Lower lobe of right lung (tissue), 2 donors: ENCODE measurements around the gene PER1. TPM values are rescaled to one million over a fixed set of nuclear protein-coding genes. Genes with fewer than 3 reads are reported as not detected.

Experiments used
- ATAC-seq, 2 donors: fragments of 200-7000 bp; cut with Tn5 transposase; one replicate each; pipeline ENCODE4 v1.9.1; 2020 to 2022; ENCODE audit warnings: mild to moderate bottlenecking in 2 of 2, moderate library complexity in 2 of 2
- DNase-seq: peaks from one replicate; pipeline ENCODE4 v3.0.0-alpha.2; 2020
- H3K27ac ChIP-seq: fragments of 200-600 bp; one replicate; pipeline ENCODE4 v1.8.0; 2022
- H3K27me3 ChIP-seq: fragments of 200-600 bp; one replicate; pipeline ENCODE4 v1.8.0; 2022; ENCODE audit warnings: low read depth
- H3K36me3 ChIP-seq: fragments of 200-600 bp; one replicate; pipeline ENCODE4 v1.8.0; 2022; ENCODE audit warnings: mild to moderate bottlenecking
- H3K4me1 ChIP-seq: fragments of 200-600 bp; one replicate; pipeline ENCODE4 v1.8.0; 2022
- H3K4me3 ChIP-seq: fragments of 200-600 bp; one replicate; pipeline ENCODE4 v1.8.0; 2022; ENCODE audit warnings: mild to moderate bottlenecking
- H3K9me3 ChIP-seq: fragments of 200-600 bp; one replicate; pipeline ENCODE4 v1.8.0; 2022
- intact Hi-C: fragments of 100-400 bp; cut with DNase I; formaldehyde crosslinking; loops from one replicate; pipeline ENCODE4 v1.11.0; 2022
- total RNA-seq: library from RNA; stranded (reverse); fragmentation: NEBNext Ultra II Directional; extraction: Animal tissue kit (Norgen Biotek cat#: 25700); gene quantifications from one replicate; pipeline ENCODE4 v1.2.1, GENCODE V29; 2021
- TF ChIP-seq, protein P1 (sequence below): fragments of 200-600 bp; IDR thresholded peaks from one replicate; pipeline ENCODE4 v1.8.0; 2022; ENCODE audit warnings: antibody characterized with exemption, mild to moderate bottlenecking
- donor health status: DM: no; HTN: yes; CAD: no; lungs with severe emphysema.

The PER1 gene
- total RNA-seq, 1 donor from 2014 or later, result 252 TPM

DNA sequence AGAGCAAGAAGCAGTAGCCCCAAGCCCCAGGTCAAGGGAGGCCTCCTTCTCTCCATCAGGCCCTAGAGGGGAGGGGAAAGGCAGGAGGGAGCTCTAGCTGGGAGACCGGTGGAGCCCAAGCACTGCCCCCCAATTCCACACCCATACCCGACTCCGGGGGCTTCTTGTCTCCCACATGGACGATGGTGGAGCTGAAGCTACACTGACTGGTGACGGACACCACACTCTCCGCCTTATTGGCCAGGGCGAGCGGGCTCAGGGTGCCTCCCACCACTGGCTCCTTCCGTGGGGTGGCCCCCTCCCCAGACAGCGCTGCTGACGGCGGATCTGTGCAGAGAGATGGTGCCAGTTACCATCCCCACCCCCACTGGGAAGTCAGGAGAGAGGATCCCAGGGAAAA, 6.4 kb downstream of the PER1 start:
- Histone ChIP-seq H3K36me3 (peaks cover 100% of the 10 kb centered on the region), H3K9me3 (no peaks in the 10 kb centered on the region), H3K27me3 (no peaks in the 10 kb centered on the region), H3K4me1 (peaks cover 26% of the 10 kb centered on the region), H3K27ac (no peak overlapping the region), H3K4me3 (no peak overlapping the region)
- intact Hi-C loops, result no loop called here
- peak; percentile 41 for DNase-seq
- ATAC-seq, result no peak
- TF ChIP-seq, protein P1, sequence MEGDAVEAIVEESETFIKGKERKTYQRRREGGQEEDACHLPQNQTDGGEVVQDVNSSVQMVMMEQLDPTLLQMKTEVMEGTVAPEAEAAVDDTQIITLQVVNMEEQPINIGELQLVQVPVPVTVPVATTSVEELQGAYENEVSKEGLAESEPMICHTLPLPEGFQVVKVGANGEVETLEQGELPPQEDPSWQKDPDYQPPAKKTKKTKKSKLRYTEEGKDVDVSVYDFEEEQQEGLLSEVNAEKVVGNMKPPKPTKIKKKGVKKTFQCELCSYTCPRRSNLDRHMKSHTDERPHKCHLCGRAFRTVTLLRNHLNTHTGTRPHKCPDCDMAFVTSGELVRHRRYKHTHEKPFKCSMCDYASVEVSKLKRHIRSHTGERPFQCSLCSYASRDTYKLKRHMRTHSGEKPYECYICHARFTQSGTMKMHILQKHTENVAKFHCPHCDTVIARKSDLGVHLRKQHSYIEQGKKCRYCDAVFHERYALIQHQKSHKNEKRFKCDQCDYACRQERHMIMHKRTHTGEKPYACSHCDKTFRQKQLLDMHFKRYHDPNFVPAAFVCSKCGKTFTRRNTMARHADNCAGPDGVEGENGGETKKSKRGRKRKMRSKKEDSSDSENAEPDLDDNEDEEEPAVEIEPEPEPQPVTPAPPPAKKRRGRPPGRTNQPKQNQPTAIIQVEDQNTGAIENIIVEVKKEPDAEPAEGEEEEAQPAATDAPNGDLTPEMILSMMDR, result no peak

DNA sequence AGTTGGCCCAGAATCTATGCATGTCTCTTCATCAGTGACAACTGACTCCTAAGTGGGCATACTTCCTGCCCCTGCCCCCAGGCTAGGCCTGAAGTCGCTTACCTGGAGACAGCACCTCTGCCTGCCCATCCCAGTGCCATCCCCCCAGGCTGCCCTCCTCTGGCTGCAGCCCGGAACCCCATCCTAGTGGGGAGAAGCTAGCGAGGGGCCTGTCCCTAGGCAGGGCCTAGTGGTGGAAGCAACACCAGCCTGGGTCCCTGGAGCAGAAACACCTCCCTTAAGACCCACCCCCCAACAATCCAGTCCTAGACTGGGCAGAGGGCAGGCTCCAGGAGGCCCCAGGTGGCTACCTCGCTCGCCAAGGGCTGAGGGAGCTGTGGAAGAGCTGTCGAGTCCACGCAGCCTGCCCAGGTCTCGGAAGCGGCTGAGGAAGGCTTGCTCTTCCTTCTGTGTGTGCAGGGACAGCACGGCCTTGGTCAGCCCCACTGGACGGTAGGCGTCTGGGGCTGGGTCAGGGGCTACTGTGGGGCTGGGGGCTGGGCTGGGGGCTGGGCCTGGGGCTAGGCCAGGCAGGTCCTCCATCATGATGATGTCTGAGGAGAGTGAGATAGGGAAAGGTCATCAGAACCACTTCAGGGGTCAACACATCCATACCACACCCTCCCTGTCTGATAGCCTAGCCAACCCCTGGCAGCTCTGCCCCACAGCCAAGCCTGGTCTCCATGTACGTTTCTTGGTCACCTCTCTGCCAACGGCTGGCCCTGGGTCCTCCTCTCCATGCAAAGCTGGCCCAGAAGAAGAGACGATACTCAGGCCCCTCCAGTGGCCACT, 7.6 kb downstream of the PER1 start:
- DNase-seq, result peak; percentile 40
- H3K27me3 ChIP-seq, result no peaks in the 10 kb centered on the region
- peaks cover 26% of the 10 kb centered on the region for H3K4me1 ChIP-seq
- peak in 1 of 2 donors; percentile 2 for ATAC-seq
- TF ChIP-seq, protein P1, result no peak
- no peak overlapping the region for H3K4me3 ChIP-seq
- peaks cover 100% of the 10 kb centered on the region for H3K36me3 ChIP-seq
- no peak overlapping the region for H3K27ac ChIP-seq
- intact Hi-C loops, result no loop called here
- no peaks in the 10 kb centered on the region for H3K9me3 ChIP-seq

DNA sequence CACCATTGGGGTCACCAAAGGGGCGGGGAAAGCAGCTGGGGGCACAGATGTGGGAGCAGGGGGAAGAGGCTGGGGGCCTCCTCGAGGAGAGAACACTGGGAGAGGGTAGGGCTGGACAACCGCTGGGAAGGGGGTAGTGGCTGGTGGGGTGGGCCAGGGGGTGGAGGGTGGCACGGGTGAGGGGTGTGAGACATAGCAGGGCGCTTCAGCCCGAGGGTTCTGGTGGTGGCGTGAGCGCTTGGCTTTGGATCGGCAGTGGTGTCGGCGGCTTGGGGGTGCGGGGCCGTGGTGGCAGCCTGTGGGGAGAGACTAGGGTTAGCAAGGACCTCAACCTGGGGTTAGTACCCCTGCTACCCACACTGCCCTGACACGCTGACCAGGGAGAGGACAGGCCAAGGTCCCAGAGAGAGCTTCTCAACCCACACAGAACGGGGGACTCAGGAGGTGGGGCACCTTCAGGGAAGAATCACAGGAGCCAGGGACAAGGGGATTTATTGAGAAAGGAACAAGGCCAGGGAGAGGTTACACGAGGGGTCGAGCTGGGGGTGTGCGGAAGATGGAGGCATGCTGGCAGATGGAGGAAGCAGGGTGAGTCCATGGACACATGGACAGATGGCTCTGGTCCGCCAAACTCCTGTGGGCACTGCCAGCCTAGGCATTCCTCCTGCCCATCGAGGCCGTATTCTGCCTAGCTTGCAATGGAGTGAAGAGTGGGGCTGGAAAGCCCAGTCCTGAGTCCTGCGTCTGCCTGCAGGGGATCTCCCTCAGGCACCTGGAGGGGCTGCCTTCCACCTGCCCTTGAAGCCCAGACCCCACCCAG, 8.4 kb downstream of the PER1 start:
- H3K4me1 ChIP-seq, result peaks cover 27% of the 10 kb centered on the region
- H3K4me3 ChIP-seq, result no peak overlapping the region
- ATAC-seq (no peak), DNase-seq (peak; percentile 45)
- TF ChIP-seq, protein P1, result no peak
- intact Hi-C loops, result no loop called here
- no peaks in the 10 kb centered on the region for H3K27me3 ChIP-seq
- peaks cover 97% of the 10 kb centered on the region for H3K36me3 ChIP-seq
- no peaks in the 10 kb centered on the region for H3K9me3 ChIP-seq
- H3K27ac ChIP-seq, result no peak overlapping the region

GRCh38 chr17:8142887-8143580, 9.2 kb downstream of the PER1 start:
- ATAC-seq, result no peak
- no peak for DNase-seq
- intact Hi-C loops, result no loop called here

More at GRCh38 chr17:8142887-8143580, 9.2 kb downstream of the PER1 start:
- H3K36me3 ChIP-seq, result peaks cover 89% of the 10 kb centered on the region
- peaks cover 28% of the 10 kb centered on the region for H3K4me1 ChIP-seq
- no peaks in the 10 kb centered on the region for H3K27me3 ChIP-seq
- no peak overlapping the region for H3K27ac ChIP-seq
- TF ChIP-seq, protein P1, result no peak
- no peaks in the 10 kb centered on the region for H3K9me3 ChIP-seq
- no peak overlapping the region for H3K4me3 ChIP-seq
